Measurements from ENCODE around the gene ADGRL3. TPM values are rescaled to one million over a fixed set of nuclear protein-coding genes. Genes with fewer than 3 reads are reported as not detected.

Gene ADGRL3
- total and polyA plus RNA-seq, 2 donors (not counting 1 experiment from before 2014, with no cell fraction given): not detected

- POLR2A ChIA-PET: no interaction called here
- Histone ChIP-seq H3K4me3 (ENCODE audit: control extremely low read depth in 1 of 5, extremely low read depth in 1 of 5, insufficient read depth in 1 of 5, low read depth in 2 of 5, low read length in 4 of 5) (no peak overlapping the region), H3K36me3 (replicated peaks in 1 of 2; ENCODE audit: control extremely low read depth in 1 of 2, control insufficient read depth in 1 of 2, extremely low read depth in 1 of 2, insufficient read depth in 2 of 2, low read length in 1 of 2) (no peaks in the 10 kb centered on the region), H3K27ac (ENCODE audit: low read length in 2 of 2) (no peak overlapping the region), H3K4me1 (ENCODE audit: control insufficient read depth in 2 of 2, insufficient read depth in 2 of 2, low read length in 2 of 2) (no peaks in the 10 kb centered on the region), H3K4me2 (replicated peaks; ENCODE audit: low read depth, low read length, poor library complexity, severe bottlenecking) (no peak overlapping the region), H4K20me1 (ENCODE audit: control insufficient read depth, insufficient read depth, low read length, poor library complexity, severe bottlenecking) (no peaks in the 10 kb centered on the region), H3K79me2 (ENCODE audit: control insufficient read depth, insufficient read depth, low read length) (no peaks in the 10 kb centered on the region), H3K9ac (ENCODE audit: low read length) (no peak overlapping the region), H3K27me3 (replicated peaks in 1 of 4; ENCODE audit: control extremely low read depth in 1 of 4, control insufficient read depth in 3 of 4, insufficient read depth in 4 of 4, low read length in 3 of 4) (no peaks in the 10 kb centered on the region), H2AFZ (ENCODE audit: insufficient read depth, low read depth, low read length, poor library complexity, severe bottlenecking) (no peak overlapping the region), H3K9me3 (ENCODE audit: control extremely low read depth in 1 of 3, control insufficient read depth in 2 of 3, insufficient read depth in 1 of 3, low read length in 2 of 3) (peaks cover 0 to 35% (median 0%) of the 10 kb centered on the region in 3 donors)
- ATAC-seq (ENCODE audit: low read depth) (no peak), DNase-seq (no peak)
- no peak for TF ChIP-seq EZH2 (IDR thresholded peaks at IDR 0.05; ENCODE audit: borderline replicate concordance, insufficient read depth, low read depth, low read length, poor library complexity, severe bottlenecking)
- TF ChIP-seq CTCF (IDR thresholded peaks at IDR 0.05): no peak
- CTCF ChIA-PET: no interaction called here
- H3K4me1 Mint-ChIP-seq: no peaks in the 10 kb centered on the region
- intact Hi-C loops (cut with micrococcal nuclease): no loop called here
- peaks cover 4% of the 10 kb centered on the region for H3K9me3 Mint-ChIP-seq (ENCODE audit: insufficient read depth)
- H3K27ac Mint-ChIP-seq: no peak overlapping the region
- no peak overlapping the region for H3K4me3 Mint-ChIP-seq
- no peaks in the 10 kb centered on the region for H3K27me3 Mint-ChIP-seq
Observed at GRCh38 chr4:61428950-61429349, 228.8 kb downstream of the ADGRL3 start.

- Mint-ChIP-seq H3K4me3 (no peak overlapping the region), H3K27me3 (no peaks in the 10 kb centered on the region), H3K4me1 (no peaks in the 10 kb centered on the region), H3K27ac (no peak overlapping the region), H3K9me3 (ENCODE audit: insufficient read depth) (peaks cover 4% of the 10 kb centered on the region)
- ATAC-seq (ENCODE audit: low read depth): no peak
- Histone ChIP-seq H3K27ac (ENCODE audit: low read length in 2 of 2) (no peak overlapping the region), H2AFZ (ENCODE audit: insufficient read depth, low read depth, low read length, poor library complexity, severe bottlenecking) (no peak overlapping the region), H3K36me3 (replicated peaks in 1 of 2; ENCODE audit: control extremely low read depth in 1 of 2, control insufficient read depth in 1 of 2, extremely low read depth in 1 of 2, insufficient read depth in 2 of 2, low read length in 1 of 2) (no peaks in the 10 kb centered on the region), H4K20me1 (ENCODE audit: control insufficient read depth, insufficient read depth, low read length, poor library complexity, severe bottlenecking) (no peaks in the 10 kb centered on the region), H3K4me2 (replicated peaks; ENCODE audit: low read depth, low read length, poor library complexity, severe bottlenecking) (no peak overlapping the region), H3K4me3 (ENCODE audit: control extremely low read depth in 1 of 5, extremely low read depth in 1 of 5, insufficient read depth in 1 of 5, low read depth in 2 of 5, low read length in 4 of 5) (no peak overlapping the region), H3K79me2 (ENCODE audit: control insufficient read depth, insufficient read depth, low read length) (no peaks in the 10 kb centered on the region), H3K4me1 (ENCODE audit: control insufficient read depth in 2 of 2, insufficient read depth in 2 of 2, low read length in 2 of 2) (no peaks in the 10 kb centered on the region), H3K27me3 (replicated peaks in 1 of 4; ENCODE audit: control extremely low read depth in 1 of 4, control insufficient read depth in 3 of 4, insufficient read depth in 4 of 4, low read length in 3 of 4) (no peaks in the 10 kb centered on the region), H3K9ac (ENCODE audit: low read length) (no peak overlapping the region), H3K9me3 (ENCODE audit: control extremely low read depth in 1 of 3, control insufficient read depth in 2 of 3, insufficient read depth in 1 of 3, low read length in 2 of 3) (peaks cover 0 to 18% (median 0%) of the 10 kb centered on the region in 3 donors)
- WGBS (ENCODE audit: insufficient coverage): no CpG with 5 or more reads among the region's 5 CpGs
- ChIA-PET CTCF (no interaction called here), POLR2A (no interaction called here)
- no peak for TF ChIP-seq EZH2 (IDR thresholded peaks at IDR 0.05; ENCODE audit: borderline replicate concordance, insufficient read depth, low read depth, low read length, poor library complexity, severe bottlenecking)
- no peak for TF ChIP-seq CTCF (IDR thresholded peaks at IDR 0.05)
- no peak for DNase-seq
- intact Hi-C loops (cut with micrococcal nuclease): no loop called here
Observed at GRCh38 chr4:61431131-61431530, 231.0 kb downstream of the ADGRL3 start.

Measured in B cell (primary cell).